GM19043 (cell line): ENCODE measurements around the gene ASB8.
A peak's percentile ranks its signal among the peaks of the same experiment; 100 is the strongest.
"Not testable (repeated sequence)": the region's sequence is repeated elsewhere in the genome, so short reads cannot be mapped to it uniquely, and the experiment has no call there.

Experiments used
- ATAC-seq: cut with Tn5 transposase; IDR thresholded peaks from one replicate; pipeline ENCODE4 v1.9.1; 2021; ENCODE audit warnings: low read depth; ENCODE audit not compliant: unreplicated experiment

Gene ASB8

GRCh38 chr12:48183091-48183875, 26.0 kb upstream of the ASB8 start, which contains the start of gene CCDC184:
Gene CCDC184 (plus strand): TSS chr12:48183644. CDS start chr12:48184123, 479 bp downstream.
- peak; percentile 56 for ATAC-seq

- no peak for ATAC-seq
Measured at GRCh38 chr12:48182631-48183030, 25.3 kb upstream of the ASB8 start.

GRCh38 chr12:48180857-48181495, 23.7 kb upstream of the ASB8 start:
- no peak for ATAC-seq

- no peak for ATAC-seq
Measured at GRCh38 chr12:48180424-48180823, 23.1 kb upstream of the ASB8 start.

- no peak for ATAC-seq
Measured at GRCh38 chr12:48179466-48179865, 22.2 kb upstream of the ASB8 start.

GRCh38 chr12:48177982-48178381, 20.7 kb upstream of the ASB8 start:
- no peak for ATAC-seq

GRCh38 chr12:48176417-48176751, 19.1 kb upstream of the ASB8 start:
- no peak for ATAC-seq

GRCh38 chr12:48175613-48176416, 18.5 kb upstream of the ASB8 start:
- ATAC-seq: no peak

GRCh38 chr12:48169011-48169410, 11.7 kb upstream of the ASB8 start:
- no peak for ATAC-seq

- ATAC-seq: no peak
Measured at GRCh38 chr12:48165089-48165981, 8.0 kb upstream of the ASB8 start.

- ATAC-seq: no peak
Measured at GRCh38 chr12:48164451-48164850, 7.1 kb upstream of the ASB8 start.

GRCh38 chr12:48163150-48163747, 5.9 kb upstream of the ASB8 start:
- ATAC-seq: no peak

GRCh38 chr12:48160807-48161206, 3.5 kb upstream of the ASB8 start:
- no peak for ATAC-seq

GRCh38 chr12:48160046-48160445, 2.7 kb upstream of the ASB8 start:
- ATAC-seq: no peak

- no peak for ATAC-seq
Measured at GRCh38 chr12:48157889-48158370, 615 bp upstream of the ASB8 start.

GRCh38 chr12:48156652-48157017, 680 bp downstream of the ASB8 start:
- ATAC-seq: no peak

- not testable (repeated sequence) for ATAC-seq
Measured at GRCh38 chr12:48155786-48156185, 1.5 kb downstream of the ASB8 start.

- no peak for ATAC-seq
Measured at GRCh38 chr12:48151103-48151771, 6.1 kb downstream of the ASB8 start.

- no peak for ATAC-seq
Measured at GRCh38 chr12:48145981-48146380, 11.3 kb downstream of the ASB8 start.
